Uterus (tissue), 4 donors: ENCODE data around the gene BHLHE41. TPM values are rescaled to one million over a fixed set of nuclear protein-coding genes. Genes with fewer than 3 reads are reported as not detected.

Source experiments
- DNase-seq, 2 donors: peaks; one replicate each; pipeline ENCODE4 v3.0.0-alpha.2; 2019 to 2020
- H3K27ac ChIP-seq, 2 donors: fragments of 200-600 bp; sonication (generic); 1 replicate in 1 of 2; 2 replicates in 1 of 2; pipeline ENCODE4 v1.5.1; 2016 to 2018
- H3K27me3 ChIP-seq, 2 donors: fragments of 200-600 bp; sonication (generic); one replicate each; pipeline ENCODE4 v1.5.1; 2018 to 2019; ENCODE audit warnings: control low read depth in 1 of 2
- H3K36me3 ChIP-seq, 2 donors: fragments of 200-600 bp; sonication (generic); one replicate each; pipeline ENCODE4 v1.5.1; 2019; ENCODE audit warnings: control low read depth in 1 of 2
- H3K4me1 ChIP-seq, 2 donors: fragments of 200-600 bp; sonication (generic); one replicate each; pipeline ENCODE4 v1.5.1; 2018 to 2019; ENCODE audit warnings: control low read depth in 1 of 2
- H3K4me3 ChIP-seq, 2 donors: fragments of 200-600 bp; sonication (generic); 1 replicate in 1 of 2; 2 replicates in 1 of 2; pipeline ENCODE4 v1.5.1; 2018 to 2019; ENCODE audit warnings: mild to moderate bottlenecking in 1 of 2
- H3K9me3 ChIP-seq, 2 donors: fragments of 200-600 bp; sonication (generic); one replicate each; pipeline ENCODE4 v1.5.1; 2019; ENCODE audit warnings: control low read depth in 1 of 2
- POLR2A ChIP-seq, 2 donors: fragments of 450-650 bp; IDR thresholded peaks; one replicate each; pipeline ENCODE4 v1.6.1; 2016; ENCODE audit warnings: antibody characterized with exemption in 2 of 2, mild to moderate bottlenecking in 1 of 2, moderate library complexity in 1 of 2
- intact Hi-C: fragments of 100-400 bp; cut with DNase I; formaldehyde crosslinking; loops from one replicate; pipeline ENCODE4 v1.15.1; 2023; ENCODE audit warnings: low total_unique reads
- total RNA-seq, 4 donors: library from RNA; depleted of rRNA in 3 of 4; stranded (reverse); fragments of >200 nt in 3 of 4; gene quantifications; one replicate each; pipeline versions ENCODE4 v1.1.0 to v1.2.4, GENCODE V29; 2014 to 2023
- TF ChIP-seq, protein P1 (sequence below), 4 experiments: fragments of 200-600 bp in 2 of 4; fragments of 450-650 bp in 2 of 4; sonication (generic) in 2 of 4; IDR thresholded peaks; one replicate each; pipeline ENCODE4 v1.5.1; 2016 to 2019; ENCODE audit warnings: antibody characterized with exemption in 4 of 4, mild to moderate bottlenecking in 2 of 4, moderate library complexity in 1 of 4
- donor health status: DM: yes; HTN: yes; CAD: no.

Gene BHLHE41
- total RNA-seq, 4 donors from 2014 or later: 2.1 to 31.2 (median 5.0) TPM

DNA sequence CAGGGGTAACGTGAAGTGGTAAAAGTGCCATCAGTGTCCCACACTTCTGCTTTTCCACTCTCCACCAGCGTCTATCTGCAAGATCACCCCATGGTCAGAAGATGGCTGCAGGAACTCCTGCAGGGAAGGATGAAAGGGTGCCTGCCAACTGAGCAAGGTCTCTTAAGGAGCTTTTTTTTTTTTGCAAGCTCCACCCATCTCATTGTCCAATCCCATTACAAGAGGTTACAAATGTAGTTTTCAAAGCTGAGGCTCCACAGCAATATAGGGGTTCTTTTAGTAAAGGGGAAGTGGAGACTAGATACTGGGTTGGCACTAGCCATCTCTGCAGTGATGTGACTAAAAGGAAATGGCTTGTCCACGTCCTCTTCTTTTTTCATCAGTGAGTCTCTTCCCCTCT lies 5.9 kb upstream of the BHLHE41 start:
- no peaks in the 10 kb centered on the region for H3K9me3 ChIP-seq
- intact Hi-C loops: no loop called here
- no peaks in the 10 kb centered on the region for H3K36me3 ChIP-seq
- no peak overlapping the region for H3K4me3 ChIP-seq
- DNase-seq: no peak
- no peaks in the 10 kb centered on the region for H3K4me1 ChIP-seq
- TF ChIP-seq, protein P1, sequence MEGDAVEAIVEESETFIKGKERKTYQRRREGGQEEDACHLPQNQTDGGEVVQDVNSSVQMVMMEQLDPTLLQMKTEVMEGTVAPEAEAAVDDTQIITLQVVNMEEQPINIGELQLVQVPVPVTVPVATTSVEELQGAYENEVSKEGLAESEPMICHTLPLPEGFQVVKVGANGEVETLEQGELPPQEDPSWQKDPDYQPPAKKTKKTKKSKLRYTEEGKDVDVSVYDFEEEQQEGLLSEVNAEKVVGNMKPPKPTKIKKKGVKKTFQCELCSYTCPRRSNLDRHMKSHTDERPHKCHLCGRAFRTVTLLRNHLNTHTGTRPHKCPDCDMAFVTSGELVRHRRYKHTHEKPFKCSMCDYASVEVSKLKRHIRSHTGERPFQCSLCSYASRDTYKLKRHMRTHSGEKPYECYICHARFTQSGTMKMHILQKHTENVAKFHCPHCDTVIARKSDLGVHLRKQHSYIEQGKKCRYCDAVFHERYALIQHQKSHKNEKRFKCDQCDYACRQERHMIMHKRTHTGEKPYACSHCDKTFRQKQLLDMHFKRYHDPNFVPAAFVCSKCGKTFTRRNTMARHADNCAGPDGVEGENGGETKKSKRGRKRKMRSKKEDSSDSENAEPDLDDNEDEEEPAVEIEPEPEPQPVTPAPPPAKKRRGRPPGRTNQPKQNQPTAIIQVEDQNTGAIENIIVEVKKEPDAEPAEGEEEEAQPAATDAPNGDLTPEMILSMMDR (IDR thresholded peaks at IDR 0.05): no peak
- no peak for TF ChIP-seq POLR2A (IDR thresholded peaks at IDR 0.05)
- H3K27me3 ChIP-seq: no peaks in the 10 kb centered on the region
- H3K27ac ChIP-seq: no peak overlapping the region

- H3K4me3 ChIP-seq: no peak overlapping the region
- no peaks in the 10 kb centered on the region for H3K9me3 ChIP-seq
- DNase-seq: no peak
- no peaks in the 10 kb centered on the region for H3K4me1 ChIP-seq
- no peak for TF ChIP-seq POLR2A (IDR thresholded peaks at IDR 0.05)
- TF ChIP-seq, protein P1 (IDR thresholded peaks at IDR 0.05): no peak
- H3K27me3 ChIP-seq: no peaks in the 10 kb centered on the region
- intact Hi-C loops: no loop called here
- no peaks in the 10 kb centered on the region for H3K36me3 ChIP-seq
- no peak overlapping the region for H3K27ac ChIP-seq
Measured at GRCh38 chr12:26128168-26128567, 3.3 kb upstream of the BHLHE41 start.

- intact Hi-C loops: no loop called here
- no peaks in the 10 kb centered on the region for H3K9me3 ChIP-seq
- no peaks in the 10 kb centered on the region for H3K36me3 ChIP-seq
- H3K27me3 ChIP-seq: no peaks in the 10 kb centered on the region
- no peak overlapping the region for H3K4me3 ChIP-seq
- peak overlapping the region in 1 of 2 donors; percentile 97 for H3K27ac ChIP-seq
- no peaks in the 10 kb centered on the region for H3K4me1 ChIP-seq
- TF ChIP-seq, protein P1 (IDR thresholded peaks at IDR 0.05): no peak
- no peak for TF ChIP-seq POLR2A (IDR thresholded peaks at IDR 0.05)
- no peak for DNase-seq
Measured at GRCh38 chr12:26127404-26127803, 2.6 kb upstream of the BHLHE41 start.

- H3K4me3 ChIP-seq: peak overlapping the region; percentile 52 to 78
- intact Hi-C loops: no loop called here
- H3K9me3 ChIP-seq: no peaks in the 10 kb centered on the region
- peak; percentile 79 to 87 for DNase-seq
- peak overlapping the region; percentile 96 to 97 for H3K27ac ChIP-seq
- H3K36me3 ChIP-seq: no peaks in the 10 kb centered on the region
- H3K27me3 ChIP-seq: no peaks in the 10 kb centered on the region
- no peaks in the 10 kb centered on the region for H3K4me1 ChIP-seq
- TF ChIP-seq, protein P1 (IDR thresholded peaks at IDR 0.05): peak in 2 of 4 experiments; percentile 21 to 22
- TF ChIP-seq POLR2A (IDR thresholded peaks at IDR 0.05): peak; percentile 4 to 22
Measured at GRCh38 chr12:26126340-26127284, 1.8 kb upstream of the BHLHE41 start.
